NB4 (cell line): ENCODE results near the gene SLC9A2.

ENCODE experiments used
- CTCF ChIP-seq: IDR thresholded peaks from one replicate; pipeline ENCODE4 v1.5.1; 2012; ENCODE audit warnings: low read depth, low read length
- MAX ChIP-seq: IDR thresholded peaks from 2 replicates; pipeline ENCODE4 v1.6.1; 2011; ENCODE audit warnings: low read depth, low read length
- MYC ChIP-seq: IDR thresholded peaks from 2 replicates; pipeline ENCODE4 v1.6.1; 2011; ENCODE audit warnings: low read depth, low read length
- POLR2A ChIP-seq: IDR thresholded peaks from 2 replicates; pipeline ENCODE4 v1.6.1; 2011; ENCODE audit warnings: mild to moderate bottlenecking; ENCODE audit not compliant: insufficient read length; ENCODE audit errors: extremely low read depth

DNA sequence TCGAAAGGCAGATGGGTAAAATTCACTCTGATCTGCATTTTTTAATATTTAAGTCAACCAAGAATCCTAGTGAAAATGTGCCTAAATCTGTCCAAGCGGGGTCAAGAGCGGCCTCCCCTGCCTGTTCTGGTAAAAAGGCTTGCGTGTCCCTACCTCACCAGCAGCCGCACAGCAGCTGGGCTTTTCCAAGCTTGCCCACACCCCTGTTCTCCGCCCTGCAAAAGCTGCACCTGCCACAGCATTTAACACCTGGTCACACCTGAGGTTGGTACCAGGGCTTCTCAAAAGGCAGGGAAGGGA lies 116.7 kb downstream of the SLC9A2 start:
- no peak for TF ChIP-seq CTCF
- no peak for TF ChIP-seq POLR2A
- 0 out of 2 replicates have a peak, but pooled peaks have one; percentile 24 for TF ChIP-seq MAX
- TF ChIP-seq MYC, result no peak
